NCI-H226 (cell line): ENCODE results near the gene PANX2.
"Not testable (repeated sequence)": the region's sequence is repeated elsewhere in the genome, so short reads cannot be mapped to it uniquely, and the experiment has no call there.

ENCODE experiments used
- DNase-seq: peaks from one replicate; pipeline ENCODE4 v3.0.0-alpha.2; 2015

PANX2 gene, protein sequence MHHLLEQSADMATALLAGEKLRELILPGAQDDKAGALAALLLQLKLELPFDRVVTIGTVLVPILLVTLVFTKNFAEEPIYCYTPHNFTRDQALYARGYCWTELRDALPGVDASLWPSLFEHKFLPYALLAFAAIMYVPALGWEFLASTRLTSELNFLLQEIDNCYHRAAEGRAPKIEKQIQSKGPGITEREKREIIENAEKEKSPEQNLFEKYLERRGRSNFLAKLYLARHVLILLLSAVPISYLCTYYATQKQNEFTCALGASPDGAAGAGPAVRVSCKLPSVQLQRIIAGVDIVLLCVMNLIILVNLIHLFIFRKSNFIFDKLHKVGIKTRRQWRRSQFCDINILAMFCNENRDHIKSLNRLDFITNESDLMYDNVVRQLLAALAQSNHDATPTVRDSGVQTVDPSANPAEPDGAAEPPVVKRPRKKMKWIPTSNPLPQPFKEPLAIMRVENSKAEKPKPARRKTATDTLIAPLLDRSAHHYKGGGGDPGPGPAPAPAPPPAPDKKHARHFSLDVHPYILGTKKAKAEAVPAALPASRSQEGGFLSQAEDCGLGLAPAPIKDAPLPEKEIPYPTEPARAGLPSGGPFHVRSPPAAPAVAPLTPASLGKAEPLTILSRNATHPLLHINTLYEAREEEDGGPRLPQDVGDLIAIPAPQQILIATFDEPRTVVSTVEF

DNA sequence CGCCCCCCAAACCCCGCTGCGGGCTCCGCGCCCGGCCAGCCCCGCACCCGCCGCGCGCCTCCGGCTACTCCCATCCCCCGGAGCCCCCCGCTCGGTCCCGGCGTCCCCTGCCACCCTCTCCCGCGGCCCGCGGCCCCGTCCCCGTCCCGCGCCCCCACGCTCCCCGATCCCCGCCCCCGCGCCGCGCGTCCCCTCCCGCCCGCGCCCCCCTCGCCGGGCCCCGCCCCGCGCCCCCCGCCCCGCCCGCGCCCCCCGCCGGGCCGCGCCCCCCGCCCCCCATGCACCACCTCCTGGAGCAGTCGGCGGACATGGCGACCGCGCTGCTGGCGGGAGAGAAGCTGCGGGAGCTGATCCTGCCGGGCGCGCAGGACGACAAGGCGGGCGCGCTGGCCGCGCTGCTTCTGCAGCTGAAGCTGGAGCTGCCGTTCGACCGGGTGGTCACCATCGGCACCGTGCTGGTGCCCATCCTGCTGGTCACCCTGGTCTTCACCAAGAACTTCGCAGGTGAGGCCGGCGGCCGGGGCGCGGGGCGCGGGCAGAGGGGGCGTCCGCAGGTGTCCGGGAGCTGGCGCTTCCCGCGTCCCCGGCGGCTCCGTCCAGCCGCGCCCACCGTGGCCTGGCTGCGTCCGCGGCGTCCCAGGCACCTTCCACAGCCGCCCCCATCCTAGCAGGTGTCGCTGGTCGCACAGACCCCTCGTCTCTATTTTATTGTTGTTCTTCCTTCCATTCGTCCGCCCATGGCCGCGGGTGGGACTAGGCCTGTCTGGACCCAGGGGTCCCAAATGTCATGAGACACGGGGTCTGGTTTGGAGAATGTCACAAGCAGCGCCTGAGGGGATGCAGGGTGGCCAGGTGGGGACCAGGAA is at the start of gene PANX2:
PANX2 (plus strand) TSS at position 279 of the 866 bp plus-strand sequence; CDS start at position 279, 0 bp downstream.
- DNase-seq: no peak

DNA sequence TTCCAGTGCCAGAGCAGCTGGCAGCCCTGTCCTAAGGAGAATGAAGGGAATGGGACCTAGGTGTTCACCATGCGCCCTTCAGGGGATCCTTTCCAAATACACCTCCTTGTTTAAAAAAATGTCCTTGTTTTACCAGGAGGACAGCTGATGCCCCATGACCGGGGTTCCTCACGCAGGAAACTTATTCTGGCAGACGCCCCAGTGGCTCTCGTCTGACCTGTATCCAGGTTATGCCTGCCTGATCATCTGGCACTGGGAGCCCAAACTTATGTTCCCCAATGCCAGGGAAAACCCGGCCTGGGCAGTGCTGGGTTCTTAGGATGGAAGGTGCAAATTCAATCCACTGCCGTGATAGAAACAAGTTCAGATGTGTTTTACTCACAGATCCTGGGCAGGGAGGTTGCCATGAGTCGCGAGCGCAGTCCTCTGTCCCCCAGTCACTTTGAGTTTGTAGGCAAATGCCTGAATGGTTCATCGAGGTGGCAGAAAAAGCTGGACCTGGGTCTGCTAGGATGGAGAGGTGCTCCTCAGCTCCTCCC is 49.3 kb upstream of the PANX2 start:
- no peak for DNase-seq

DNA sequence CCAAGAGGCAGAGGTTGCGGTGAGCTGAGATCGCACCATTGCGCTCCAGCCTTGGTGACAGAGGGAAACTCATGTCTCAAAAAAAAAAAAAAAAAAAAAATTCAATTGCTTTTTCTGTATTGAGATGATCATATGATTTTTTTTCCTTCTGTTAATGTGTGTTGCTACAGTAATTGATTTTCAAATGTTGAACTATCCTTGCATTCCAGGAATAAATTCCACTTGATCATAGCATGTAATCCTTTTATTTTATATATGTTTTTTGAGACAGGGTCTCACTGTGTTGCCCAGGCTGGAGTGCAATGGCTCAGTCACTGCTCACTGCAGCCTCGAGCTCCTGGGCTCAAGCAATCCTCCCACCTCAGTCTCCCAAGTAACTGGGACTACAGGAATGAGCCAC is 47.4 kb upstream of the PANX2 start:
- no peak for DNase-seq

DNA sequence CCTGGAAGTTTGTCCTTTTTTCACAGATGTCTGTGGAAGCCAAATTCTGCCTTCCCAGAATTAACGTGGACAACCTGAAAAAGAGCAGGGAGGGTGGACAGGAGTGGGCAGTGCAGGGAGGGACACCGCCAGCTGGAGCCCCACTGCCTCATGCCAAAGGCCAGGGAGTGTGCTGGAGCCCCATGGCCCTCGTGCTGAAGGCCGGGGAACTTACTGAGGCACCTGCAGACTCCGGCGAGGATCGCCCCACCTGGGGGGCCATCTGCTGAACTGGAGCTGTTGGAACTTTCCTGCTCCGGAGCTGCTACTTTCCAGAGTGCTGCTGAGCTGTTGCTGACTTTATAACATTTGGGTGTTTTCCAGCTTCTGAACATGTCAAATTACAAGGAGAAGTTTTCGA is 45.5 kb upstream of the PANX2 start:
- no peak for DNase-seq

DNA sequence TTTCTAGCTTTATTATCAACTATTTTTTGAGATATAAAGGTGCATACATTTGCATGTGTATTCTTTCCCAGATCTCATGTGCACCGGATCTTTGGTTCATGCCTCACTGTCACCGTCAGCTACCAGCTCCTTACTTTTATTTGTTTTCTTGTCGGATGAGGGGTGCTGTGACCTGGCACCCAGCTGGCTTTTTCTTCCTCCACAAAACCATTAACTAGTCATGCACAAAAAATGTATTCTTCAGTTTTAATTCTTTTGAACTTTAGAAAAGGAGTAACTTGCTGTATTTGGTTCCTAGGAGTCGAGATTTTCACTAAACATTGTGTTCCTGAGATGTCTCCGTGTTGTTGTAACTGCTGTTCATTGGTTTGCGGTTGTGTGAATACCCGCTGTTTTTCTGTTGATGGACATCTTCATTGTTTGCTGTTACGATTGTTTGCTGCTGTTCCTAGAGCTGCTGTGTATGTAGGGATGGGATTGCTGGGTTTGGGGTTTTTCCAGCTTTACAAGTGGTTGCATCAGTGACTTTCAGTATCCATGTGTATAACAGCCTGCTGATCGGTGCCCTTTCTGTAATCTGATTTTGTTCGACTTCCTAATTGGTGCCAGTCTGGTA is 41.3 kb upstream of the PANX2 start:
- no peak for DNase-seq

DNA sequence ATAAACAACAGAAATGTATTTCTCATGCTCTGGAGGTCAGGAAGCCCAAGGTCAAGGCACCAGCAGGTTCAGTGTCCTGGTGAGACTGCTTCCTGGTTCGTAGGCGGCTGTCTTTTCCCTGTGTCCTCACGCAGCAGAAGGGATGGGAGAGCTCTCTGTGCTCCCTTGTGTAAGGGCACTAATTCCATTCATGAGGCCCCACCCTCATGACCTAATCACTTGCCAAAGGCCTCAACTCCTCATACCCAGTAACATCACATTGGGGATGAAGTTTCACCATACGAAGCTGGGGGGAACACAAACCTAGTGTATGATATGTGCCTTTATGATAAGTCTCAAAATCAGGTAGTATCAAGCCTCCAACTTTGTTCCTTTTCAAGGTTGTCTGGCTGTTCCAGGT is 38.6 kb upstream of the PANX2 start:
- DNase-seq: no peak

DNA sequence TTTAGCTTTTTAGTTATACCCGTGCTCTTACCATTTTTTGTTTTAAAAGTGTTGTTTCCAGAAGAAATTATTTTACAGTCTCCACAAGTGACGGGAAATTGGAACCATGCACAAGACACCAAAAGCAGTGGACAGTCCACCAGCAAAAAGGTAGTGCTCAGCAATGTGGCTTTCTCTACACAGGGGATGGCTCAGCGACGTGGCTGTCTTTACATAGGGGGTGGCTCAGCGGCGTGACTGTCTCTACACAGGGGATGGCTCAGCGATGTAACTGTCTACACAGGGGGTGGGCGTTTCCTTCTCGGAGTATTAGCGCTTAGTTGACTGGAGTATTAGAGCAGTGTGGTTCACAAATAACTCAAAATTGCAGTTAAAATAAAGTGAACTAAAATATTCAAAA is 36.0 kb upstream of the PANX2 start:
- no peak for DNase-seq

DNA sequence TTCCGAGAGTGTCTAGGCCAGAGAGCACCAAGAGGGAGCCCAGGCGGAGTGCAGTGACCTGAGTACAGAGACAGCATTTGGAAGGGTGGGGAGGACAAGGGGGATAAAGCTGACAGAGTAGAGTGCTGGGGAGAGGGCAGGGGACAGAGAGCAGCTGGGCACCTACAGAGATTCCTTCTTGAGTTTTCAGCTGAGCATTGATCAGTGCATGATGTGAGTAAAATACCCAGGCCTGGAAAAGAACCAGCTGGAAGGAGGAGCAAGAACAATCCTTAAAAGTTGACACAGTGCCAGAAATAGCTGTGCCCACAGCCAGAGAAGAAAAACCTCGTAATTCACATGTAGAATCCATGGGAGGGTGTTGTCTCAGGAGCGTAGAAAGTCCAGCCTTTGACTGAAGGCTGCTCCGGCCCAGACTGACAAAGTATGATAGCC is 33.9 kb upstream of the PANX2 start:
- DNase-seq: no peak

DNA sequence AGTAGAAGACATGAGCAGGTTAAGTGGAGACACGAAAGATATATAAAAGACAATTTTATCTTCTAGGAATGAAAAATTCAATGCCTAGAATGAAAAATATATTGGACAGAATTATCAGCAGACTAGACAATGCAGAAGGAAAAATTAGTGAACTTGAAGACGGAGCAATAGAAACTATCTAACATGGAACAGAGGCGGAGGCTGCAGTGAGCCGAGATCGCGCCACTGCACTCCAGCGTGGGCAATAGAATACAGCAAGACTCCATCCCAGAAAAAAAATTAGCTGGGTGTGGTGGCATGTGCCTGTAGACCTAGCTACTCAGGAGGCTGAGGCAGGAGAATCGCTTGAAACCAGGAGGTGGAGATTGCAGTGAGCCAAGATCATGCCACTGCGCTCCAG is 33.3 kb upstream of the PANX2 start:
- DNase-seq: not testable (repeated sequence)

DNA sequence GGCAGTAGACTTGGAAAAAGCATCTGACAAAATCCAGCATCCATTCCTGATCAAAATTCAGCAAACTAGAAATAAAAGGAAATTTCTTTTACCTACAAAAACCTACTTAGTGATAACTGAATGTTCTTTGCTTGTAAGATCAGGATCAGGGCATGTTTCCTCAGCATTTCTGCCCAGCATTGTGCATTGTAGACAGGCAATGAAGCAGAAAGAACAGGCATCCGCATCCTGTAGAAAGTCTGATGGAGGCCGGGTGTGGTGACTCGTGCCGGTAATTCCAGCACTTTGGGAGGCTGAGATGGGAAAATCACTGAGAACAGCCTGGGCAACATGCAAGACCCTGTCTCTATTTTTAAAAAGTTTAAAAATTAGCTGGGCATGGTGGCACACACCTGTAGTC is 32.5 kb upstream of the PANX2 start:
- no peak for DNase-seq

DNA sequence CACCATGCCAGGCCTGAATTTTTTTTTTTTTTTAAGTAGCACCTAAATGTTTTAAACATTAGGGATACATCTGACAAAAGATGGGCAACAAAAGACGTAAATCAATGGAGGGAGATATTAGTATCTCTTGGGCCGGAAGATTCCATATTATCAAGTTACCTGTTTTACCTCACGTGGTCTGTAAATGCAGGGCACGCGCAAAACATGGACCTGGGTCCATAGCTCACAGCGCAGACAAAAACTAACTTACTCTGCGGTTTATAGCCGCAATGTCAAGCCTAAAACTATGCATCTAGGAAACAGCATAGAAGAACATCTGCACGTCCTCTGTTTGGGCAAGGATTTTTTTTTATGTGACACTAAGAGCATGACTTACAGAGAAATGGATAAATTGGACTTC is 31.5 kb upstream of the PANX2 start:
- no peak for DNase-seq

DNA sequence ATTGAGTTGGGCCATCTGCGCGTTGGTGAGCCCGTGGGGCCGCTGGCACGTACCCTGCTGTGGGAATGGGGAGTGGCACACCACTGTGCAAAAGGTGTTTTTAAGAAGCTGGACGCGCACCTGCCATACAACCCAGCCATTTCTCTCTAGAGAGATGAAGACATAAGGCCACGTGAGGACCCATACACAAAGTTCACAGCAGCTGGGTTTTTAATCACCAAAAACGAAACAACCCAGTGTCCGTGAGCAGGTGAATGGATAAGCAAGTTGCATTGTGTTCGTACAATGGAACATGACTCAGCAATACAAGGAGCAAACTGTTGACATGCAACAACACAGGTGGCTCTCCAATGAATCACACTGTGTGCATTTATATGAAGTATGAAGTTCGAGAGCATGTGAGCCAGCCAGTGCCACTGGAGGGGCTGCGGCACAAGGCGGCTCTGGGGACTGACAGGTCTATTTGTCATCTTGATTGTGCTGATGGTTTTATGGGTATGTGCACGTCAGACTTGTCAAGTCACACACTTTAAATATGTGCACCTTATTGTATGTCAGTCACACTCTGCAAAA is 30.6 kb upstream of the PANX2 start:
- no peak for DNase-seq

DNA sequence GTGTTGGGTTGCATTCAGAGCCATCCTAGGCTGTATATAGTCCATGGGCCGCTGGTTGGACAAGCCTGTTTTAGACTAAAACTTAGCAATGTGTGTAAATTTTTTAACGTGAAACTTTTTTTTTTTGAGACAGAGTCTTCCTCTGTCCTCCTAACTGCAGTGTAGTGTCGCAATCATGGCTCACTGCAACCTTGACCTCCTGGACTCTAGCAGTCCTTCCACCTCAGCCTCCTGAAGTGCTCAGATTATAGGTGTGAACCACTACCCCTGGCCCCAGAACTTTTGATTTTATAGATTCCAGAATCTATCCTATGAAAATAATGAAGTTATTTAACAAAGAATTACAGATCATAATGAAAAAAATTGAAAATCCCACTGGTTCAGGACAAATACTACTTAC is 29.9 kb upstream of the PANX2 start:
- no peak for DNase-seq

DNA sequence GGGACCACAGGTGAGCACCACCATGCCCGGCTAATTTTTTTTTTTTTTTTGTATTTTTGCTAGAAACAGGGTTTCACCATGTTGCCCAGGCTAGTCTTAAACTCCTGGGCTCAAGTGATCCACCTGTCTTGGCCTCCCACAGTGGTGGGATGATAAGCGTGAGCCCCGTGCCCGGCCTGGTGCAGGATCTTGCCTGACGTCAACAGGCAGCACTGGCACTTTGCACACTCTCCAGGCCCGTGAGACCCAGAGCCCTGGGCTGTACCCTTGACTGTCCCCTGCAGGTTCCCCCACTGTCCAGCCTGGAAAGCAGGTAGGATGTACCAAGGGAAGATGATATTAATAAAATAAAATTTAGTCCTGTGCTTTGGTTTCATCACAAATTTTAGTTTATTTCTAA is 29.1 kb upstream of the PANX2 start:
- no peak for DNase-seq

DNA sequence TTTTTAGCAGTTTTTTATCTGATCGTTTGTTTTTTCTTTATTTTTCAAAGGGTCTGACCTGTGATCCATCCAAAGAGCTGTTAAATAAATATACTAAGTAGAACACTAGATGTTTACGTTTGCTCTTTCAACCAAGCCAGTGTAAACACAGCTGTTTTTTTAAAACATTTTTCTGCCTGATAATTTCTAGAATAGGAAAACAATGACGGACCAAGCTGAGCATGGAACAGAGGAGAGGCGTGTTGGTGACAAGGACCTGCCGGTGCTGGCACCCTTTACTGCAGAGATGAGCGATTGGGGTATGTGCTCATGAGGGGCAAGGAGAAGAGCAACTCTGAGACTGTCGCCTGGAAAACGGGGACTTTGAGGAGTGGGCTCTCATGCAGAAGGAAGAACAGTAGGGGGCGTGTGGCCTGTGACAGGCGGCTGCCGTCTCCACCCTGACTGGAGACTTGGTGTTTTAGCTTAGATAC is 28.6 kb upstream of the PANX2 start:
- DNase-seq: no peak

DNA sequence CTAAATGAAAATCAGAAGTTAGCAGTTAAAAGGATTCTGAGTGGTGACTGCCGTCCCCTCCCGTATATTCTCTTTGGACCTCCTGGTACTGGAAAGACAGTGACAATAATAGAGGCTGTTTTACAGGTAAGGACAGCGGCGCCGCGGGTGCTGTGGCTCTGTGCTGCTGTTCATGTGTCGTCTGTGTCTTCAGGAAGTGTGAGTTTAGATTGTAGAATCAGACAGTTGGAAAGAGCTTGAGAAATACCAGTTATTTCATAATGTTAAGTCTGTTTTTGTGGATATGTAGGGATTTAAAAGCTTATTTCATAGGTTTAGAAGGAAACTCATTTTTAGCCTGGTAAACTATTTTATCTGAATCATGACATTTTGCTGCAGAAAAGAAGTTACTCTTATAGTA is 27.4 kb upstream of the PANX2 start:
- DNase-seq: no peak

DNA sequence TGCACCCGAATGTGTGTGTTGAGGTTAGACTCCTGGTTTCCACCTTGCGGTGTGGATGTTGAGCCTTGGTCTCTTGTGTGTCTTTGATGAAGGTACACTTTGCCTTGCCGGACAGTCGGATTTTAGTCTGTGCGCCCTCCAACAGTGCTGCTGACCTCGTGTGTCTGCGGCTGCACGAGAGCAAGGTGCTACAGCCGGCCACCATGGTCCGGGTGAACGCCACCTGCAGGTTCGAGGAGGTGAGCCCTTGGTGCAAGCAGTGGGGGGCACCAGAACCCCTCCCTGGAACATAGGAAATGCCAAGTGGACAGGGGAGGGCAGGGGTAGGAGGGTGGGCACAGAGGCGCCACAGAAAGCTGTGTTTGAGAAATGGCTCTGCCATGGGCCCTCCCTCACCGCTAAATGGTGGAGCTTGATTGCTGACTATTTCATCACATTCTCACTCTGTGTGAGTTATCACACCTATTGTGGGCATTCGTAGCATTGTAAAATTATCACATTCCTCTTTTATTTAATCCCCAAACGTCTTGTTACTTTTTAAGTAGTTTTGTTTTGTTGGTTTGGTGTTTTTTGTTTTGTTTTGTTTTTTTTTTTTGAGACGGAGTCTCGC is 26.4 kb upstream of the PANX2 start:
- DNase-seq: no peak

DNA sequence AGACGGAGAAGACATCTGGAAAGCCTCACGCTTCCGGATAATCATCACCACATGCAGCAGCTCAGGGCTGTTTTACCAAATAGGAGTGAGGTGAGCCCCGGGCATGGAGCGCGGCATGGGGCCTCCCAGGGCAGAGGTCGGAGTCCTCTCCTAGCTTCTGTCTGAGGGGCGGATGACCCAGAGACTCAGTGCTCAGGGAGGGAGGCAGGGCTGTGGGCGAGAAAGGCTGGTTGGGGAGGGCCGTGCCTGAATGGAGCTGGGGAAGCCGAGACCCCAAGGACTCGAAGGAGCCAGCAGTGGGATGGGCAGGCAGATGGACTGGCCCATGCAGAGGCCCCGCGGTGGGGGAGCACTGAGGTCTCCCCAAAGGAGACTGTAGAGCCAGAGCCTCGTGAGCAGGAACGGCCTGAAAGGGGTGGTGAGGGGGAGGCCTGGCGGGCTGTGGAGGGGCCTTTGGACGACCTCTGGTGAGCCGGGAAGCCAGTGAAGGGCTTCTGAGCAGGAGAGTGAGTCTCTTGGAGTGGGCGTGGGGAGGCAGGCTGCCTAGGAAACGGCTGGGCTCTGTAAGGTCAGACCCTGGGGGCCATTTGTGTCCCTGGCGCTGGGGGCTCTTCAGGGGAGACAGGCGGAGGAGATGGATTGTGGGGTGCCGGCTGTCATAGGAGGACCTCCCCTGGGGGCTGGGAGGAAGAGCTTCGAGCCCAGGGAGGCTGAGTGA is 24.7 kb upstream of the PANX2 start:
- no peak for DNase-seq

DNA sequence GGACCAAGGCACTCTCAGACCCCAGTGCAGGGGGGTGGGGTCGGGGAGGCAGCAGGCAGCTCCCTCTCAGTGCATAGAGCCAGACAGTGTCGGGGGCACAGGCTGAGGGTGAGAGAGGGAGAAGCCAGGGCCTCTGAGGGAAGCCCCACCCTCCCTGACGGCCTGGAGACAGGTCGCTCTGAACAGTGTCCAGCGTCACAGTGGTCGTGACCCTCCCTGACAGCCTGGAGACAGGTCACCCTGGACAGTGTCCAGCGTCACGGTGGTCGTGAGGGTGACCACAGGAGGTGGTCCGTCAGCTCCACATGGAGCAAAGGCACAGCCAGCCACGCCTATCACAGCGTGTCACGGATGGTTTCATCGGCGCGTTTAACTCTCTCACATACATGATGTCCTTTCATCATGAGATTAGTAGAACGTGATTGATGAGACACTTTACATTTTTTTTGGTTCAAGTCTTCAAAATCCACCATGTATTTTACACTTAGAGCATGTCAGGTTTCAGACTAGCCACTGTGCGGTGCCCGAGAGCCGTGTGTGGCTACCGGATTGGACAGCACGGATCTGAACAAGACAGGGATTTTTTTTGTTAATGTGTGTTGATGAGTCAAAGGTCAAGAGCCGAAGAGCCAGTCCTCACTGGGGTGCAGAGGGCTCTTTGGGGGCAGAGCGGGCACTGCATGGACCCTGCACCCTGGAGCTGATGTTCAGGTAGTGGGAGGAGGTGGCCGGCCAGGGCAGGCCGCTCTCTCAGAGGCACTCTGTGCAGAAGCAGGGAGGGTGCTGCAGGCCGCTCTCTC is 23.9 kb upstream of the PANX2 start:
- peak; percentile 28 for DNase-seq
